HCT116 (cell line): ENCODE measurements around the gene TOR2A.

Experiments used
- CTCF ChIP-seq, 3 experiments: fragments of 200-600 bp in 1 of 3; sonication (generic) in 1 of 3; IDR thresholded peaks in 2 of 3; conservative IDR thresholded peaks in 1 of 3; 2 replicates each; pipeline ENCODE4 v1.5.1; 2012 to 2017; ENCODE audit warnings: low read depth in 2 of 3, low read length in 2 of 3, antibody characterized with exemption in 1 of 3, borderline replicate concordance in 1 of 3, control low read depth in 1 of 3, mild to moderate bottlenecking in 1 of 3, mixed read lengths in 1 of 3, mixed run types in 1 of 3, moderate library complexity in 1 of 3; ENCODE audit not compliant: insufficient read depth in 1 of 3
- POLR2A ChIP-seq: IDR thresholded peaks from 2 replicates; pipeline ENCODE4 v1.7.0; 2011; ENCODE audit warnings: borderline replicate concordance; ENCODE audit not compliant: insufficient read depth, insufficient read length; ENCODE audit errors: extremely low read depth
- SP1 ChIP-seq: IDR thresholded peaks from 2 replicates; pipeline ENCODE4 v1.6.1; 2012; ENCODE audit warnings: low read depth

GRCh38 chr9:127686461-127687393 is 48.4 kb downstream of the TOR2A start:
- no peak for TF ChIP-seq POLR2A
- TF ChIP-seq CTCF (IDR thresholded peaks at IDR 0.05 in 2 of 3, conservative IDR thresholded peaks at IDR 0.05 in 1 of 3; ENCODE audit: borderline replicate concordance in 1 of 3, insufficient read depth in 1 of 3, low read depth in 2 of 3, low read length in 2 of 3) = no peak
- TF ChIP-seq SP1 = no peak
